HG03196 (cell line): Measurements from ENCODE around the gene DDX50.
"Not testable (repeated sequence)": the region's sequence is repeated elsewhere in the genome, so short reads cannot be mapped to it uniquely, and the experiment has no call there.

Experiments
- ATAC-seq: cut with Tn5 transposase; IDR thresholded peaks from one replicate; pipeline ENCODE4 v1.9.1; 2021; ENCODE audit not compliant: unreplicated experiment

Gene DDX50, protein sequence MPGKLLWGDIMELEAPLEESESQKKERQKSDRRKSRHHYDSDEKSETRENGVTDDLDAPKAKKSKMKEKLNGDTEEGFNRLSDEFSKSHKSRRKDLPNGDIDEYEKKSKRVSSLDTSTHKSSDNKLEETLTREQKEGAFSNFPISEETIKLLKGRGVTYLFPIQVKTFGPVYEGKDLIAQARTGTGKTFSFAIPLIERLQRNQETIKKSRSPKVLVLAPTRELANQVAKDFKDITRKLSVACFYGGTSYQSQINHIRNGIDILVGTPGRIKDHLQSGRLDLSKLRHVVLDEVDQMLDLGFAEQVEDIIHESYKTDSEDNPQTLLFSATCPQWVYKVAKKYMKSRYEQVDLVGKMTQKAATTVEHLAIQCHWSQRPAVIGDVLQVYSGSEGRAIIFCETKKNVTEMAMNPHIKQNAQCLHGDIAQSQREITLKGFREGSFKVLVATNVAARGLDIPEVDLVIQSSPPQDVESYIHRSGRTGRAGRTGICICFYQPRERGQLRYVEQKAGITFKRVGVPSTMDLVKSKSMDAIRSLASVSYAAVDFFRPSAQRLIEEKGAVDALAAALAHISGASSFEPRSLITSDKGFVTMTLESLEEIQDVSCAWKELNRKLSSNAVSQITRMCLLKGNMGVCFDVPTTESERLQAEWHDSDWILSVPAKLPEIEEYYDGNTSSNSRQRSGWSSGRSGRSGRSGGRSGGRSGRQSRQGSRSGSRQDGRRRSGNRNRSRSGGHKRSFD

DNA sequence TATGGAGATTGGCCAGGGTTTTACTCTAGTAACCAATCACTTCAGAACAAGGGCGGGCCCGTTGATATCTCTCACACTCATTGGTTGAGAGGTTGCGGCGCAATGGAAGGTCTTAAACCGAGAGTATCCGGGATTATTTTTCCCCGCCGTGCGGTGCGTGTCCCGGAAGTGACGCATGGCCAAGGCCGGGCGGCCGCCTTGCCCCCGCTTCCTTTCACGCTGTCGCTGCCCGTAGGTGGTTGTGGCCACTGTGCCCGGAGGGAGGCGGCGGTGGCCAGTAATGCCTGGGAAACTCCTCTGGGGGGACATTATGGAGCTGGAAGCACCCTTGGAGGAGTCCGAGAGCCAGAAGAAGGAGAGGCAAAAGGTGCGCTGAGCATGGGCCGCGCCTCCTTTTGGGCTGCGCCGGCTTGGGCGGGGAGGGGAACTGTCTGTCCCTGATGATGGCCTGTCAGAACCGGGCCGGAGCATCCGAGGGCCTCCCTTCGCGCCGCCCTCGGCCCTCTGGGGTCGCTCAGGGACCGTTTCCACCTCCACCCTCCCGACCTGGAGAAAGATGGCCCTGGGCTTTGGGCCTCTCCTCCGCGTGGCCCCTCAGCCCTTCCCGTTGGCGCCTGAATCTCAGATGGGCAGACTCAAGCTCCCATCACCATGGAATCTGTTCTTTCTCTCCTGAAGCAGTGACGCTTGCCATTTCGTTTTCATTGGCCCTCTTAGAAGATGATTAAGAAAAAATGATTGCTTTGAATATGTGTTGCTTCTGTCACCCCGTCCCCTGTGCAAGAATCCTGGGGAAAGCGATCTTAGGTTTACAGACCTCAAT lies at the start of gene DDX50:
Gene DDX50, plus strand, starts transcription at position 211 of the 823 bp plus-strand sequence. Its CDS starts 70 bp downstream, at position 281.
- peak; percentile 97 for ATAC-seq

DNA sequence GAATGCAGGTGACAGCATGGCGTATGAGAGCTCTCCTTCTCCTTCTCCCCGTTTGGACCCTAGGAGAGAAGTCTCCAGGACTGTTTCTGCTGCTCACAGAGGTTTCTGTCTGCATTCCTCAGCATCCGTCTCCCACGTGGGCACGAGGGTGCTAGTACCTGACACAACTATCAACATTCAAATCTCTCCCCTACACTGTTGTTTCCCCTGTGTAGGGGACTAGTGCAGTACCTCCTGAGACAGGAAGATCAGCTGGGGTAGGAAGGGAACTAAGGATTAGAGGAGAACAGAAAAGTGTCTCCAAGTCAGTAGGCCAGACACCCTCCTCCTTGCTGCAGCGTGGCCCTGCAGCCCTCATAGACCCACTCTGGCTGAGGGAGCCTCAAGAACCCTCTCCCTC lies 44.8 kb upstream of the DDX50 start:
- ATAC-seq: no peak

DNA sequence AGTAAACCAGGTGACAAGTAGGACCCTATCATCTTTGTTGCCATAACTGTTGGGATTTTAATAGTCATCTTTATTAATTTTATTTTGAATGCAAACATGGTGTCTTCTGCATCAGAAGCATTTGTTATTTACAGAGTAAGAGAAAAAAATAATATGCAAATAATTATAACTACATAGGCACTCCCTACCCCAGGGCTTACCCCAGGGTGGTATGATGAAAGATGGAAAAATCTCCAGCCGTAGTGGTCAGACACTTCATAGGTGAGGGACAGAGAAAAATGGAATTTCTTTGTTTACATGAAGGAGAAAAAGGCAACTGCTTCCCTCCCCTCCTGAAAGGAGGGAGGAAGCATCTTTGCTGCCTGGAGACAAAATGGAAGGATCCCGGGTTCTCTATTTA lies 44.1 kb upstream of the DDX50 start:
- ATAC-seq: no peak

DNA sequence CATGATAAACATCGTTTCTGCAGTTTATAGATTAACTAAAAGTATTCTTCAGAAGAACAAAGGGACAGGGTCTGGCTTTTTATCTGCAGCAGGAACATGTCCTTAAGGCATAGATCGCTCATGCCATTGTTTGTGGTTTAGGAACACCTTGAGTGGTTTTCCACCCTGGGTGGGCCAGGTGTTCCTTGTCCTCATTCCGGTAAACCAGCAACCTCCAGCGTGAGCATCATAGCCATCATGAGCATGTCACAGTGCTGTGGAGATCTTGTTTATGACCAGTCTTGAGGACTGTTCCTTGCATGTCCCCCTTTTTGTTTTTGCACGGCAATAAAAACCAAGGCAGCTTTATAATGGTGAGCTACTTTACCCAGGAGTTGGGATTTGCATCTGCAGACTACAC lies 39.9 kb upstream of the DDX50 start:
- no peak for ATAC-seq

DNA sequence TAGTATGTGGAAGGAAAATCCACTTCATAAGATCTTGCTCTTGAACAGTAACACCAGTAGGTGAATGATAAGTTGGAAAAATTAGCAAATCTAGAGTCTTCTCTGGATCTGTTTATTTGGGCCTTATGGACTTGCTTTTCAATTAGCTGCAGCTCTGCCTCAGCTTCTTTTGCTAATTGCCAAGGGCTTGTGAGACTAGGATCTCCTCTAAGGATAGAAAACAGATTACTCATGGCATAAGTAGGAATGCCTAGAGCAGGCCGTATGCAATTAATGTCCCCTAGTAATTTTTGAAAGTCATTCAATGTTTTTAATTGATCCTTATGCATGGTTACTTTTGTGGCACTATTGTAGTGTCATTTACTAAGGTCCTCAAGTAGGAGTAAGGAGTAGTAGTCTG lies 36.5 kb upstream of the DDX50 start:
- no peak for ATAC-seq

DNA sequence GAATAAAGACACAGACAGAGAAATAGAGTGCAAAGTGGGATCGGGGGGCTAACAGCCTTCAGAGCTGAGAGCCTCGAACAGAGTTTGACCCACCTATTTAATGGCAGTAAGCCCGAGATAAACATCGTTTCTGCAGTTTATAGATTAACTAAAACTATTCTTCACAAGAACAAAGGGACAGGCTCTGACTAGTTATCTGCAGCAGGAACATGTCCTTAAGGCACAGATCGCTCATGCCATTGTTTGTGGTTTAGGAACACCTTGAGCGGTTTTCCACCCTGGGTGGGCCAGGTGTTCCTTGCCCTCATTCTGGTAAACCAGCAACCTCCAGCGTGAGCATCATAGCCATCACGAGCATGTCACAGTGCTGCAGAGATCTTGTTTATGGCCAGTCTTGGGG lies 32.9 kb upstream of the DDX50 start:
- not testable (repeated sequence) for ATAC-seq

DNA sequence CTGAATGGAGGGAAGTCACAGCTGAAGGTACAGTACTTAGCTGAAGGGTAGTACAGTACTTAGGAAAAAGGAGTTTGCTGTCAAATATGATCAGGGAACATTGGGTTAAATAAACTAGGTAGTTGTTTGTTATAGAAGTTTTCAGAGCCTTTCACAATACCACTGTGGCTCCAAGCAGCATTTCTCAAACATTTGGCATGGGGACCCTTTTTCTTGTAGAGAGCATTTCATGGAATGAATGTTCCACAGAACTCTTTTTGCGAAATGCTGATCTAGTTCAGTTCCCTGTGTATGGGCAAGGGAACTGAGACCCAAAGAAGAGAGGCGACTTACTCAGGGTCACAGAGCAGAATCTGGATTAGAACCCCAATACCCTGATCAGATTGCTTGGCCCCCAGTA lies 31.5 kb upstream of the DDX50 start:
- no peak for ATAC-seq

DNA sequence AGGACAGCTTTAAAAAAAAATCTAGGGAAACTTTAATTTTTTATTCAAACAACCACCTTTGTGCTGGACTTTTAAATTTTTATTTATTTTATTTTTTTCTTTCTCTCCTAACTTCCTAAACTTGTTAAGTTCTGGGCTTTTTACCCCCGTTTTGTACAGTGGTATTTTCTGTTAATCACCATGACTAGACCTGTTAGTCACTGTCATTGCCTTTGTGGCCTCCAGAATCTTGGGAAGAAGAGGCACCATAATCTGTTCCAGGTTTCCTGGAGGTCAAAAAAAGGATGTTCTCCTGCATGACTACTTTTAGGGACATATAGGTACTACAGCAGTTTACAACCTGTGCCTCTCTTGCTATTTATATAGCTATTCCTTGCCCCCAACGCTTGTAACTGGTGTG lies 31.1 kb upstream of the DDX50 start:
- ATAC-seq: no peak

DNA sequence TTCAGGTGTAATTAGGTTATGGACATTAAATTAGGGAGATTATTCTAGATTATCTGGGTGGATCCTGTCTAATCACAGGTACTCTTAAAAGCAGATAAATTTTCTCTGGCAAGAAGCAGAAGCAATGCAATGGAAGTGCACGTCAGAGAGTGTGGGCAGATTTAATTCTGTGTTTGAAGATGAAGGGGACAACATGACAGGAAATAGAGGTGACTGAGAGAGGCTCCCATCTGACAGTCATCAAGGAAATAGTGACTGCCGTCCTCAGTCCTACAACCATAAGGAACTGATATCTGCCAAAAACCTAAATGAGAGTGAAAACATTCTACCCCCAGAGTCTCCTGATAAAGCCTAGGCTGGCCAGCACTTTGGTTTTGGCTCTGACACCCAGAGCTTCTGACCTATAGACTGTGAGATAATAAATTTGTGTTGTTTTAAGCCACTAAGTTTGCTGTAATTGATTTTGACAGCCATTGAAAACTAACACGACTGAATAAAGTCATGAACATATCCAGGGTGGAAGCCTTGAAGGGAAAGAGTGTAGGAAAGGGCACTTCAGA lies 30.5 kb upstream of the DDX50 start:
- ATAC-seq: no peak

DNA sequence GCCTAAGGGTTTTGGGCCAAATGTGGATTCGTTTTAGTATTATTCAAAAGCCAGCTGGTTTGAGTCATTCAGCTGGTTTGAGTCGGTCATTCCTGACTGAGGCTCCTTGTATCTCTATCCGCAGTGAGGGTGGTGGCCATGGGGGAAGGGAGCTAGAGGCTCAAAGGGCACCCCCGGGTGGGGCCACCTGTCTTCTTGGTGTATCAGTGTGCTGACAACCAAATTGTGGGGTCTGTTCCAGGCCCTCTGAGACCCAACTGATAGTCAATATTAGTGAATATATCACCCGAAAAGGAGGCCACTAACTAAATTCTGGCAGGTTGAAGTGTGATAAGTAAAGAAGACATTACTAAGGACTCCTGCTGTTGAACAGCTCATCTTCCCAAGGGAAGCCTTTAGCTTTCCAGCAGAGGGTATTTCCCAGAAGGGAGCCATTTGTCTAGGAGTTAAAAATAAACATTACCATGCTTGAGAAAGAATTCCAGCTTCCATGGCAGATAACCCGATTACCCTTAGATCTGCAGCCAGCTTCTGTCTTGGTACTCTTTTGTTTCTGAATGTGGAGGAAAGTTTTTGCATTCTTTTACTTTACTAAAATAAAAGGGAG lies 29.9 kb upstream of the DDX50 start:
- ATAC-seq: no peak

DNA sequence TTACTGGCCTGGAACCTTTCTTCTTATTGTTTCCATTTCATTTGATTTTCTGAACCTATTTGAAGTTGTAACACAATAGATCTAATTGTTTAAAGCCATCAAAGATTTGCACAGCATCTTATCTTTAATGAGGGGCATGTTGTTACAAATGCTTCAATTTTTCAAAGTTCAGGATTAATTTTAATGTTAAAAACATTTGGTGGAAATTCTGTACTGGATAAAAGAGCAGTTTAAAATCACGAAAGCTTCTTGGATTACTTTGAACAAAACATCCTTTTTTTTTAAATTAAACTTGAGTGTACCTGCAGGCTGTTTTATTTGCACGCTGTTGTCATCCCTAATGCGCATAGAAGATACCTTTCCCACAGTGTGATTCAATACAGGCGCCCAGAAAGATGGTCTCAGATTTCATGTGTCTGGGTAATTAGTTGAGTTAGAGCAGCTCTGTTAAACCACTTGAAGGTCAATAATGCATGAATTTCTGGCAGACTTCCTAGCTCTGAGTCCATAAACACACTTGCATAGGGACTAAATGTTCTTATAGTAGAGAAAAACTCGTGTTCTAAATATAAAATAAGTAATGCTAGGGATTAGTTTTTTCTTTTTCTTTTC lies 29.3 kb upstream of the DDX50 start:
- ATAC-seq: no peak

DNA sequence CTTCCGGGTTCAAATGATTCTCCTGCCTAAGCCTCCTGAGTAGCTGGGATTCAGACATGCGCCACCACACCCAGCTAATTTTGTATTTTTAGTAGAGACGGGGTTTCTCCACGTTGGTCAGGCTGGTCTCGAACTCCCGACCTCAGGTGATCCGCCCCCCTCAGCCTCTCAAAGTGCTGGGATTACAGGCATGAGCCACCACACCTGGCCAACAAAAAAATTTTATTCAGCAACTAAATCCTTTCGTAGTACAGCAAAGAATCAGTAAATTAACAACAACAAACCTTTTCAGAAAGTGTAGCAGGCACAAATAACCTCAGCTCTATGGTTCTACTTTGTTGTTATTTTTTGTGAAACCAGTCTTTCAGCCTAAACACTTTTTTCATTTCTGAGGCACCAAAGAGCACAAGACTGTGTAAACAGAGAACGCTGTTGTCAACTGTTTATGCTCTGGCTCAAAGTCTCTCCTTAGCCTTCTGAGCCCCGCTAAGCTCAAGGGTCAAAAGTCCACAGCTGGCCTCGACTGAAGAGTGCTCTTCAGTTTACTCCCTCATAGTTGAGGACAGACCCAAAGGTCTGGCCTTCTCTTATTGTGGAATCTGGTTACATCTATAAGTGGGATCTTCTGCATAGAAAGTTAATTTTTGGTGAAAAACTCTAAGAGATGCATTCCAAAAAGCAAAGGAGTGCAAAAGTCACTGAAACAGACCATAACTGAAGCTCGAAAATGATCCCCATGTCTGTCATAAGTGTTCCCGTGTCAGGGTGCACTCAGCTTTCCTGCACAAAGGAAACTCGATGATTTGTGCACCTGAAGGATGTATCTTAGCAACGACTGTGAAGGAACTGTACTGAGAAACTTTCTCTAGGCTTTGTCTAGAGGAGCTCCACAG lies 24.6 kb upstream of the DDX50 start:
- no peak for ATAC-seq

DNA sequence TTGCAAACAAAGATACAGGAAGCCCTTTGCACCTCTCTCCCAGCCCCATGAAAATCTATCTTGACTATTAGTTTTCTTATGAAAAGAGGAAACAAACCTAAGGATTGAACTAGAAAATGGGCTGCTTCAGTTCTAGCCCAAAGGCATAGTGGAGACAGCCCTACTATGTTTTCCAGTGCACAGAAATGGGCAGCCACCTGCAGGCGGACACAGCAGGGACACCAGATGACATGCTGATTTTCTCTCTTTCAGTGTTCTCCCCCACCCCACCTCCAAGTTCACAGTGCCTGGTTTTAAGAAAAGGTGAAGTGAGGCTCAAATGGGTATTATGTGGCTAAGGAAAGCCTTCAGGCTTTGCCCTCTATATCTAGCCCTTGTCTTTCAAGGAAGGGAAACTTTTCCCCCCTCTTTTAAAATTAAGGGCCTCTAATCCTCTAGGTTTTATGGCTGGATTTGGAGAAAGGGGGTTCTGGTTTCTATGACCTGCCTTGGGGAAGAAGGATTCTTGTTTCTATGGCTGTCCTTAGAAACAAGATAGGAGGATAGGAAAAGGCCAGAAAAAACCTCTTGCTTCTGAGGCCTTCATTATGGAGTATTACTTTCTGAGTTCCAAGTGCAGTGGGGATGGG lies 23.5 kb upstream of the DDX50 start:
- ATAC-seq: no peak

DNA sequence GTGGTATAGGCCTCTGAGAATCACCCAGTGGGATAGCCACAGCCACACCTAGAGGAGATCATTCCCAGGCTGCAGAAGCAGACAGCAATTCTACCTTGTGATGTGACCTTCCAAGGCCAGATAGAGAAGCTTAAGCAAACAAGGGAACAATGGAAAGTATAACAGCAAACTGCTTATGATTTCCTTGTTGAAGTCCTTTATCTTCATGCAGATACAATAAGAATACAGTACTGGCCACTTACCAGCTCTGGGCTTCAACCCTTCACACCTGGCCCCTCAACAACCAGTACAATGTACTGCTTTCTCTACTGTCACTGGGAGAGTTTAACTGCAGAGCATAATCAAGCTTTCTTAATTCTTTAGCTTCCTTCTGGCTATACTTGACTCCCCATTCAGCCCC lies 22.6 kb upstream of the DDX50 start:
- no peak for ATAC-seq

DNA sequence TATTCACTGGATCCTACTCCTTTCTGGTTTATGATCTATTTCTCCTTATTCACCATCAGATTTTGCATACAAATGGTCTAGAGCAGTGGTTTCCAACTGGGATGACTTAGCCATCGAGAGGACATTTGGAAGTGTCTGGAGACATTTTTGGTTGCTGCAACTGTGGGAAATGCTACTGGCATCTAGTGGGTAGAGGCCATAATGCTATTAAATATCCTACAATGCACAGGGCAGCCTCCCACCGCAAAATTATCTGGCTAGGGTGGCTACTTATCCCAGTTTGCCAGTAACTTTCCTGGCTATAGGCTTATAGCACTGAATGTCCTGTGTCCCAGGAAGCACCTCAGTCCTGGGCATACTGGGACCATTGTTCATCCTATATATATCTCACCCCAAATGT lies 21.5 kb upstream of the DDX50 start:
- no peak for ATAC-seq

DNA sequence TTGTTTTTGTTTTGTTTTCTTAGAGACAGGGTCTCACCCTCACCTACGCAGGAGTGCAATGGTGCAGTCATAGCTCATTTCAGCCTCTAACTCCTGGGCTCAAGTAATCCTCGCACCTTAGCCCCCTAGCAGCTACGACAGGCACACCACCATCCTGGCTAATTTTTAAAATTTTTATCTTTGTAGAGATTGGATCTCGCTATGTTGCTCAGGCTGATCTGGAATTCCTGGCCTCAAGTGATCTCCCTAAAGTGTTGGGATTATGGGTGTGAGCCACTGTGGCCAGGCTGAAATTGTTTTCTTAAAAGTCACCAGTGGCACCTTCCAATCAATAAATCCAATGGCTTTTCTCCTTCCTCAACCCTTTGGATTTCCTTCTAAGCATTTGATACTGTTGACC lies 20.9 kb upstream of the DDX50 start:
- ATAC-seq: no peak

DNA sequence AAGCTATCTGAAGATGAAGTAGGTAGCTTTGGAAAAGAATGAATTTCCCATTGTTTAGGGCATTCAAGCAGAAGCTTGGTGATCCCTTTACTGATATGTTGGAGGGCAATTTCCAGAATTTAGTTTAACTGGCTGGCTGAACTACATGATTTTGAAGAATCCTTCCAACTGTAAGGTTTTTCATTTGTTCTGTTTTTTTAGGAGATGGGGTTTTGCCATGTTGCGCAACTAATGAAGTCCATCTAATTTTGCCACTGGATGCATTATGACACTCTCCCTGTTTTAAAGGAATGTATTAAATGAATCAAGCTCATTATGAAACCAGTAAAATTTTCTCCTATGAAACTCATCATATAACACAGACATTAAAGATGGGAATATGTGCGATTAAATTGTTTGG lies 6.1 kb upstream of the DDX50 start:
- no peak for ATAC-seq

DNA sequence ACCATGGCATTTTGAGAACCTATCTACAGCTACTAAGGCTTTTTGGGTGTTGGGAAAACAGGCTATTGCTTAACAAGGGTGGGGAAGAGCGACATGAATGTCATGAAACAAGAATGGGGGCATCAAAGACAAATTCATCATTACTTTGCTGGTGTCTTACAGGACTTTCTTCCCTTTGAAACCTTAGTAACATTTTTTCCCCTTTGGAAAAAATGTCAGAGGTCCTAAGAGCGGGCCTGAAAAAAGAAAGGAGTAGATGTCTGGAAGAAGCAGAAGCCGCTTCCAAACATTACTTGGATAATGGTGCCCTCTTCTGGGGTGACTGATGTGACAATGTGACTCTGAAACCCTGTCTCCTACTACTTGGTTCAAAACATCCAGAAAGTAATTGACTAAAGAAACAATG lies 3.8 kb upstream of the DDX50 start:
- ATAC-seq: no peak

DNA sequence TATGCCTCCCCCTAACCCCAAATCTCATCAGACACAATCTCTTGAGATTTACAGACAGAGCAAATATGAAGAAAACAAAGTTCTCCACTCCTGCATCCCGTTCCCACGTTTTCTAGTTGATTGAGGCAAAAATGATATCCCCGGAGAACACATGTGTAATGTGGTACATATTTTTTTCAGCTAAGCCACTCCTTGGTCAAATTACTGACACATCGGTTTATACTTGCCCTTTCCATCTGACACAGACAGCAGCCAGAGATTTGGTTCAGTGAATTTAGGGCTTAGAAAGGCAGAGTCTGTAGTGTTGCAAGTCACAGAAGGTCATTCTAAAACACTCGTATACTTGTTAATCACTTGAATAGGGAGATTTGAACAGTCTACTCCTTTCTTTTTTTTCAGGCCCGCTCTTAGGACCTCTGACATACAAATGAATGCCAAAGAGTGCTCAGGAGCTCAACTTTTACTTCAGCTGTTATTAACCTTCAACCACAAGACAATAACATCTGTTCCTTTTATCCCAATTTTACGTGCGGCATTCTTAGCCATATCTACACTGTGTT lies 1.8 kb upstream of the DDX50 start:
- no peak for ATAC-seq
